ENCODE measurements around the gene PEG3. TPM values are rescaled to one million over a fixed set of nuclear protein-coding genes. Genes with fewer than 3 reads are reported as not detected.

PEG3 gene
- total RNA-seq (not detected in 2 replicates), polyA plus RNA-seq (not detected in 2 replicates)

- WGBS (ENCODE audit: low lambda C conversion rate, missing lambda C conversion rate): 94% methylated on average over 40 of the region's 49 CpGs
- DNase-seq (ENCODE audit: low spot score): no peak
- Histone ChIP-seq H3K4me1 (ENCODE audit: insufficient read depth) (no peaks in the 10 kb centered on the region), H2AFZ (no peak within 1 kb of the TSS), H3K4me2 (no peak within 1 kb of the TSS), H3K9me3 (ENCODE audit: low read depth) (no peaks in the 10 kb centered on the region), H3K36me3 (replicated peaks; ENCODE audit: insufficient read depth, low read depth) (no peaks in the 10 kb centered on the region), H4K20me1 (ENCODE audit: insufficient read depth, poor library complexity, severe bottlenecking) (no peaks in the 10 kb centered on the region), H3K27me3 (no peaks in the 10 kb centered on the region), H3K79me2 (no peaks in the 10 kb centered on the region), H3K9me2 (replicated peaks; ENCODE audit: insufficient read depth) (no peaks in the 10 kb centered on the region), H3K4me3 (no peak within 1 kb of the TSS), H3K27ac (no peak within 1 kb of the TSS)
- TF ChIP-seq EZH2phosphoT487 (IDR thresholded peaks at IDR 0.05; ENCODE audit: low read depth, severe bottlenecking, unreplicated experiment) (no peak), CTCF (IDR thresholded peaks at IDR 0.05; ENCODE audit: poor library complexity) (no peak), EZH2 (IDR thresholded peaks at IDR 0.05; ENCODE audit: borderline replicate concordance) (no peak)
These were observed at the start of gene PEG3, which contains the start of gene ZIM2 for GRCh38 chr19:56840451-56841192. PEG3 (minus strand) TSS chr19:56840726; CDS start chr19:56824655, 16,071 bp downstream. ZIM2 (minus strand) TSS chr19:56840726; CDS start chr19:56824277, 16,449 bp downstream.

- TF ChIP-seq EZH2 (IDR thresholded peaks at IDR 0.05; ENCODE audit: borderline replicate concordance): no peak
- TF ChIP-seq CTCF (IDR thresholded peaks at IDR 0.05; ENCODE audit: poor library complexity): no peak
- no peak for TF ChIP-seq EZH2phosphoT487 (IDR thresholded peaks at IDR 0.05; ENCODE audit: low read depth, severe bottlenecking, unreplicated experiment)
- H3K79me2 ChIP-seq: no peaks in the 10 kb centered on the region
- no peak overlapping the region for H2AFZ ChIP-seq
- H3K27me3 ChIP-seq: no peaks in the 10 kb centered on the region
- no peak overlapping the region for H3K27ac ChIP-seq
- no peak for DNase-seq (ENCODE audit: low spot score)
- no peak overlapping the region for H3K4me2 ChIP-seq
- H3K9me2 ChIP-seq (replicated peaks; ENCODE audit: insufficient read depth): no peaks in the 10 kb centered on the region
- H4K20me1 ChIP-seq (ENCODE audit: insufficient read depth, poor library complexity, severe bottlenecking): no peaks in the 10 kb centered on the region
- H3K36me3 ChIP-seq (replicated peaks; ENCODE audit: insufficient read depth, low read depth): no peaks in the 10 kb centered on the region
- no peaks in the 10 kb centered on the region for H3K4me1 ChIP-seq (ENCODE audit: insufficient read depth)
- 74% methylated on average over 14 of the region's 14 CpGs for WGBS (ENCODE audit: low lambda C conversion rate, missing lambda C conversion rate)
- no peak overlapping the region for H3K4me3 ChIP-seq
- H3K9me3 ChIP-seq (ENCODE audit: low read depth): no peaks in the 10 kb centered on the region
These were observed 44.9 kb upstream of the PEG3 start for GRCh38 chr19:56885173-56885985.

DNA sequence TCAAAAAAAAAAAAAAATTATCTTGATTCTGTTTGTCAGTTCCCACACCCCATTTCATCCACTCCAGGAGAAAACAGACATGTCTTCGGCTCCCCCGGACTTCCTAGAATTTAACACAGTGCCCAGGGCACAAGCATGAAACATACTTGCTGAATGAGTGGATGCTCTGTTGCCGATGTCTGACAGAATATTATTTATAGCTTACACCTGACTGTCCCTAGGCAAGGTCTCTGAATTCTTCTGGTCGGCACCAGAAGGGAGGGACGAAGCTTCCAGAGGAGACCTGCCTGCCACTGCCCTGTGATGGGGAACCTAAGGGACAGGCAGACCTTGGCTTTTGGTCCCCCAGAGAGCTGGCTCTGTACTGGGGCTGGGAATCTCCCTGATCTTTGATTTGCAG, 43.9 kb upstream of the PEG3 start:
- DNase-seq (ENCODE audit: low spot score): no peak
- Histone ChIP-seq H3K36me3 (replicated peaks; ENCODE audit: insufficient read depth, low read depth) (no peaks in the 10 kb centered on the region), H3K4me2 (no peak overlapping the region), H3K4me1 (ENCODE audit: insufficient read depth) (no peaks in the 10 kb centered on the region), H4K20me1 (ENCODE audit: insufficient read depth, poor library complexity, severe bottlenecking) (no peaks in the 10 kb centered on the region), H3K27ac (no peak overlapping the region), H3K27me3 (no peaks in the 10 kb centered on the region), H2AFZ (no peak overlapping the region), H3K4me3 (no peak overlapping the region), H3K9me3 (ENCODE audit: low read depth) (no peaks in the 10 kb centered on the region), H3K9me2 (replicated peaks; ENCODE audit: insufficient read depth) (no peaks in the 10 kb centered on the region), H3K79me2 (no peaks in the 10 kb centered on the region)
- TF ChIP-seq EZH2phosphoT487 (IDR thresholded peaks at IDR 0.05; ENCODE audit: low read depth, severe bottlenecking, unreplicated experiment): no peak
- TF ChIP-seq CTCF (IDR thresholded peaks at IDR 0.05; ENCODE audit: poor library complexity): no peak
- no peak for TF ChIP-seq EZH2 (IDR thresholded peaks at IDR 0.05; ENCODE audit: borderline replicate concordance)
- WGBS (ENCODE audit: low lambda C conversion rate, missing lambda C conversion rate): 89% methylated on average over 5 of the region's 5 CpGs
